ENCODE measurements around the gene RGS14. TPM values are rescaled to one million over a fixed set of nuclear protein-coding genes. Genes with fewer than 3 reads are reported as not detected.
A peak's percentile ranks its signal among the peaks of the same experiment; 100 is the strongest.
"Not testable (repeated sequence)": the region's sequence is repeated elsewhere in the genome, so short reads cannot be mapped to it uniquely, and the experiment has no call there.

Gene RGS14
- total RNA-seq, 1 donor = 3.1 TPM

DNA sequence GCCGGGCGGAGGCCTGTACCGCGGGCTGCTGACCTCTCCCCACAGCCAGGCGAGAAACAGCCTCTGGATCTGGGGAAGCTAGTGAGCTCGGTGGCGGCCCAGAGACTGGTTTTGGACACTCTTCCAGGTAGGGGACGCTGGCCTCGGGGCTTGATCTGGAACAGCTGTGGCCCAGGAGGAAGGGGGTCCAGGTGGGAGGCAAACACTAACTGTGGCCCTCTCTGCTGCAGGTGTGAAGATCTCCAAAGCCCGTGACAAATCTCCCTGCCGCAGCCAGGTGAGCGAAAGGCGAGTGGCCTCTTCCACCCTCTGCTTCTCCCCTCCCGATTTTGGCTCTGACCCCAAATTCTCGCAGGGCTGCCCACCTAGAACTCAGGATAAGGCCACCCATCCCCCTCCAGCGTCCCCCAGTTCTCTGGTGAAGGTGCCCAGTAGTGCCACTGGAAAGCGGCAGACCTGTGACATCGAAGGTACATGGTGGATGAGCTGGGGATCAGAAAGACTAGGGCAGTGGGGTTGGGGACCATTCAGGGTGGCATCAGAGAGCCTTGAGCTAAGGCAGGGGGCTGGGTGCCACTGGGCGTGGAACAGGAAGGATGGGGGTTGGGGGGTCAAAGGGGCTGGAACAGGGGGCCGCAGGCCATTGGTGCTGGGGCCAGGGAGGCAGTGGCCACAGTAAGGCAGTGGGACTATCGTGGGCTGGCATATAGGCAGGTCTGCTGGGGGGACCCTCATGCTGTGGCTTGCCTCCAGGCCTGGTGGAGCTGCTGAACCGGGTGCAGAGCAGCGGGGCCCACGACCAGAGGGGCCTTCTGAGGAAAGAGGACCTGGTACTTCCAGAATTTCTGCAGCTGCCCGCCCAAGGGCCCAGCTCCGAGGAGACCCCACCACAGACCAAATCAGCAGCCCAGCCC is 13.7 kb downstream of the RGS14 start:
- peak; percentile 5 for TF ChIP-seq CTCF (IDR thresholded peaks at IDR 0.05; ENCODE audit: insufficient read depth, low read length)
- no peak for DNase-seq (ENCODE audit: low read depth)
- peak overlapping the region; percentile 69 for H3K4me3 ChIP-seq (ENCODE audit: low read depth, low read length)

- no peak overlapping the region for H3K4me3 ChIP-seq (ENCODE audit: low read depth, low read length)
- no peak for TF ChIP-seq CTCF (IDR thresholded peaks at IDR 0.05; ENCODE audit: insufficient read depth, low read length)
- no peak for DNase-seq (ENCODE audit: low read depth)
Measured at GRCh38 chr5:177372034-177372896, 14.5 kb downstream of the RGS14 start.

DNA sequence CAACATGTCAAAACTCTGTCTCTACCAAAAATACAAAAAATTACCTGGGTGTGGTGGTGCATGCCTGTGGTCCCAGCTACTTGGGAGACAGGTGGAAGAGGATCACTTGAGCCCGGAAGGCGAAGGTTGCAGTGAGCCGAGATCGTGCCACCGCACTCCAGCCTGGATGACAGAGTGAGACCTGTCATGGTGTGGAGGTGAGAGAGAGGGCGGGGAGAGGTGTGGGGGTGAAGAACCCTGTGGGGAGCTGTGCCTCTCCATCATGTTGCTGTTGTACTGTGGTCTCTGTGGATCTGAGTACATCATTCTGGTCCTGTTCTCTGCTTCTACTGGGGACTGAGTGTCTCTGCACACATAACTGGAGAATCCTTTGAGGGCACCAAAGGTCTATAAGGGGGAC is 15.2 kb downstream of the RGS14 start:
- TF ChIP-seq CTCF (IDR thresholded peaks at IDR 0.05; ENCODE audit: insufficient read depth, low read length) = no peak
- no peak overlapping the region for H3K4me3 ChIP-seq (ENCODE audit: low read depth, low read length)
- DNase-seq (ENCODE audit: low read depth) = no peak

DNA sequence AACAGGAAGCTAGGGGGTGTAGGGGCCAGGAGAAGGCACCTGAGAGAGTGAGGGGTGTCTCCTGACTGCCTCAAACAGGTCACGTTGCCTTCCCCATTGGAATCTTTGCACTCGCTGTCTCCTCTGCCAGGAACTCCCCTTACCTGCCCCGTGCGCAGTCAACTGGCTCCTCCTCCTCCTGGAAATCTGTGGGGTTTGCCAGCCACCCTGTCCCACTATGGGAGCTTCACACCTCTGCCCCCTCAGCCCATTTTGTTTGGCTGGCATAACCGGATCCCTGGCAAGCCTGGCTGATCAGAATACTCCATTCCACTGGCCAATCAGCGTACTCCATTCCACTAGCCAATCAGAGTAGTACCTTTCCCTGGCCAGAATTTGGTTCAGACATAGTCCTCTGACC is 16.1 kb downstream of the RGS14 start:
- no peak for DNase-seq (ENCODE audit: low read depth)
- H3K4me3 ChIP-seq (ENCODE audit: low read depth, low read length) = no peak overlapping the region
- no peak for TF ChIP-seq CTCF (IDR thresholded peaks at IDR 0.05; ENCODE audit: insufficient read depth, low read length)

GRCh38 chr5:177374211-177374610 is 16.5 kb downstream of the RGS14 start:
- no peak for DNase-seq (ENCODE audit: low read depth)
- TF ChIP-seq CTCF (IDR thresholded peaks at IDR 0.05; ENCODE audit: insufficient read depth, low read length) = no peak
- H3K4me3 ChIP-seq (ENCODE audit: low read depth, low read length) = no peak overlapping the region

GRCh38 chr5:177375516-177375915 is 17.8 kb downstream of the RGS14 start:
- H3K4me3 ChIP-seq (ENCODE audit: low read depth, low read length); DNase-seq (ENCODE audit: low read depth): not testable (repeated sequence)

DNA sequence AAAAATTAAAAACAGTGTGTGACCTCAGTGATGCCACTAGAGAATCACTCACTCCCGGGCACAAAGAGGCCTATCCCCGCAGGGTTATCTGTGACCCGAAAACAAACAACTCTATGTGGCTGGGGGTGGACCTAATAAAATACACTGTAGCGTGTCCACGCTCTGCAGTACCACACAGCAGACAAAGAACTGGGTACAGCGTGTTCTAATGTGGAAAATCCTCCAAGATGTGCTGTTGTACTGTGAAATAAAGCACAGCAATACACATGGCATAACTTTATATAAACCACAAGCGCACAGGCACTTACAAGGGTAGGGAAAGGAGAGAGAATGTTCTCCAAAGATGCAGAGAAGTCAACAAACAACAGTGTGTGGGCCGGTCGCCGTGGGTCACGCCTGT is 18.4 kb downstream of the RGS14 start:
- no peak overlapping the region for H3K4me3 ChIP-seq (ENCODE audit: low read depth, low read length)

More for the DNA sequence above, 18.4 kb downstream of the RGS14 start:
- TF ChIP-seq CTCF (IDR thresholded peaks at IDR 0.05; ENCODE audit: insufficient read depth, low read length) = no peak
- DNase-seq (ENCODE audit: low read depth) = no peak
